NCI-H2171 treated with DMSO at 0.1 percent for 48 hours (cell line): ENCODE results near the gene ACP2.
"Not testable (repeated sequence)": the region's sequence is repeated elsewhere in the genome, so short reads cannot be mapped to it uniquely, and the experiment has no call there.

Source experiments
- DNase-seq: peaks from one replicate; lab custom pipeline; 2025; lab: John Stamatoyannopoulos, UW

The ACP2 gene

GRCh38 chr11:47202576-47202975 lies 46.0 kb downstream of the ACP2 start:
- DNase-seq: no peak

GRCh38 chr11:47201015-47201414 lies 47.6 kb downstream of the ACP2 start:
- no peak for DNase-seq

GRCh38 chr11:47198161-47198560 lies 50.5 kb downstream of the ACP2 start:
- not testable (repeated sequence) for DNase-seq

- DNase-seq: no peak
These were observed 56.5 kb downstream of the ACP2 start for GRCh38 chr11:47192111-47192510.

- not testable (repeated sequence) for DNase-seq
These were observed 57.5 kb downstream of the ACP2 start for GRCh38 chr11:47191137-47191536.
